Gastroesophageal sphincter (tissue), 4 donors: ENCODE measurements around the gene PHAF1. TPM values are rescaled to one million over a fixed set of nuclear protein-coding genes. Genes with fewer than 3 reads are reported as not detected.

Experiments
- ATAC-seq: fragments of 150-250 bp; one replicate; pipeline ENCODE4 v1.9.1; 2016; ENCODE audit warnings: mild to moderate bottlenecking, moderate library complexity
- H3K27ac ChIP-seq, 4 donors: fragments of 200-600 bp; sonication (generic) in 3 of 4; 1 replicate in 3 of 4; 2 replicates in 1 of 4; pipeline ENCODE4 v1.5.1; 2016 to 2019
- H3K27me3 ChIP-seq: fragments of 200-600 bp; sonication (generic); one replicate; pipeline ENCODE4 v1.5.1; 2019
- H3K36me3 ChIP-seq, 2 donors: fragments of 200-600 bp; sonication (generic); one replicate each; pipeline ENCODE4 v1.5.1; 2019; ENCODE audit warnings: control low read depth in 1 of 2
- H3K4me1 ChIP-seq, 3 donors: fragments of 200-600 bp; sonication (generic); 1 replicate in 2 of 3; 2 replicates in 1 of 3; pipeline ENCODE4 v1.5.1; 2016 to 2019; ENCODE audit warnings: control low read depth in 2 of 3
- H3K4me3 ChIP-seq, 2 donors: fragments of 200-600 bp; sonication (generic); one replicate each; pipeline ENCODE4 v1.5.1; 2019; ENCODE audit warnings: mild to moderate bottlenecking in 1 of 2, moderate library complexity in 1 of 2
- H3K9me3 ChIP-seq, 3 donors: fragments of 200-600 bp; sonication (generic); one replicate each; pipeline ENCODE4 v1.5.1; 2017 to 2019; ENCODE audit warnings: control low read depth in 2 of 3
- EP300 ChIP-seq: sonication (generic); formaldehyde crosslinking; IDR thresholded peaks from one replicate; pipeline ENCODE4 v1.6.1; 2017; ENCODE audit warnings: antibody characterized with exemption, mild to moderate bottlenecking
- POLR2A ChIP-seq, 2 donors: fragments of 450-650 bp; IDR thresholded peaks; one replicate each; pipeline ENCODE4 v1.6.1; 2017; ENCODE audit warnings: antibody characterized with exemption in 2 of 2, mild to moderate bottlenecking in 2 of 2, moderate library complexity in 1 of 2
- POLR2AphosphoS5 ChIP-seq: sonication (generic); formaldehyde crosslinking; IDR thresholded peaks from one replicate; pipeline ENCODE4 v1.6.1; 2017; ENCODE audit warnings: antibody characterized with exemption
- WGBS, 2 donors: methylation state at CpG; one replicate each; pipeline ENCODE4 v1.1.5; 2018; ENCODE audit warnings: low coverage in 1 of 2; 5-methylcytosine and 5-hydroxymethylcytosine counted together
- total RNA-seq, 4 donors: library from RNA; depleted of rRNA; stranded (reverse); fragments of >200 nt; gene quantifications; one replicate each; pipeline ENCODE4 v1.1.0, GENCODE V29; 2016
- TF ChIP-seq, protein P1 (sequence below), 4 experiments: fragments of 200-600 bp in 2 of 4; fragments of 450-650 bp in 2 of 4; sonication (generic) in 1 of 4; IDR thresholded peaks; one replicate each; pipeline ENCODE4 v1.5.1; 2017 to 2019; ENCODE audit warnings: antibody characterized with exemption in 4 of 4, mild to moderate bottlenecking in 2 of 4, moderate library complexity in 2 of 4

PHAF1 gene
- total RNA-seq, 4 donors from 2014 or later: 10.9 to 20.4 (median 13.3) TPM

DNA sequence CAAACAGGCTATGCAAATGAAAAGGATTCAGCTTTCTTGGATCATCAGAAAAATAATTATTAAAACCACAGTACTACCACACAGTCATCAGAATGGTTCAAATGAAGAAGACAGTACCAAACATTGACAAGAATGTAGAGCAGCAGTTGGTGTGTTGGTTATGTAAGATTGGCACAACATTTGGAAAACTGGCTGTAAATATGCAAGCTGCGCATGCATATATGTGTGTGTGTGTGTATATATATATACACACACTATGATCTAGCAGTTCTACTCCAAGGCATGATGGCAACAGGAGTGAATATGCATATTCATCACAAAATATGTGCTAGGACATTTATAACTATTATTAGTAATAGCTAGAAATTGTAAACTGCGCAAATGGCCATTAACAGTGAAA, 34.4 kb upstream of the PHAF1 start:
- TF ChIP-seq POLR2A (IDR thresholded peaks at IDR 0.05) (no peak), EP300 (no peak), POLR2AphosphoS5 (no peak)
- TF ChIP-seq, protein P1, sequence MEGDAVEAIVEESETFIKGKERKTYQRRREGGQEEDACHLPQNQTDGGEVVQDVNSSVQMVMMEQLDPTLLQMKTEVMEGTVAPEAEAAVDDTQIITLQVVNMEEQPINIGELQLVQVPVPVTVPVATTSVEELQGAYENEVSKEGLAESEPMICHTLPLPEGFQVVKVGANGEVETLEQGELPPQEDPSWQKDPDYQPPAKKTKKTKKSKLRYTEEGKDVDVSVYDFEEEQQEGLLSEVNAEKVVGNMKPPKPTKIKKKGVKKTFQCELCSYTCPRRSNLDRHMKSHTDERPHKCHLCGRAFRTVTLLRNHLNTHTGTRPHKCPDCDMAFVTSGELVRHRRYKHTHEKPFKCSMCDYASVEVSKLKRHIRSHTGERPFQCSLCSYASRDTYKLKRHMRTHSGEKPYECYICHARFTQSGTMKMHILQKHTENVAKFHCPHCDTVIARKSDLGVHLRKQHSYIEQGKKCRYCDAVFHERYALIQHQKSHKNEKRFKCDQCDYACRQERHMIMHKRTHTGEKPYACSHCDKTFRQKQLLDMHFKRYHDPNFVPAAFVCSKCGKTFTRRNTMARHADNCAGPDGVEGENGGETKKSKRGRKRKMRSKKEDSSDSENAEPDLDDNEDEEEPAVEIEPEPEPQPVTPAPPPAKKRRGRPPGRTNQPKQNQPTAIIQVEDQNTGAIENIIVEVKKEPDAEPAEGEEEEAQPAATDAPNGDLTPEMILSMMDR (IDR thresholded peaks at IDR 0.05): no peak
- no peaks in the 10 kb centered on the region for H3K4me1 ChIP-seq
- H3K9me3 ChIP-seq: no peaks in the 10 kb centered on the region
- no peak overlapping the region for H3K4me3 ChIP-seq
- no peak overlapping the region for H3K27ac ChIP-seq
- peaks cover 0 to 65% of the 10 kb centered on the region in 2 donors for H3K36me3 ChIP-seq
- ATAC-seq: no peak
- no peaks in the 10 kb centered on the region for H3K27me3 ChIP-seq
- 96 to 100% methylated on average over 2 of the region's 2 CpGs for WGBS, 2 donors

DNA sequence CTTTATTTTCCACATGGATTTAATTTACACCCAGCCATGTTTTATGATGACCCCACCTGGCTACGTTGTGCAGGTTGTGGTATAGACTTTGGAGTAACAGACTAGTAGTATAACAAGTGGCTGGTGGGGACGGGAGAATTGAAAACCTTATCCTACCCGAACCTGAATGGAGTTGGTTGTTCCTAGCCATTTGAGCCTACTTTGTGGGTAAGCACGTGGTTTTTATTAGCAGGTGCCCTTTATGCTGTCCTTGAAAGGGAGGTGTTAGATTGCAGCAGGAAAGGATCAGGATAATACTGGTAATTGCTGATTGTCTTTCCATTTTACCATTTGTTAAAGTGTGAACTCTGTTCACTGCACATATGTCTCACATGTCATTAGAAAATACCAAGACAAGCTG, 31.9 kb upstream of the PHAF1 start:
- Histone ChIP-seq H3K27ac (no peak overlapping the region), H3K36me3 (peaks cover 0 to 58% of the 10 kb centered on the region in 2 donors), H3K27me3 (no peaks in the 10 kb centered on the region), H3K4me1 (no peaks in the 10 kb centered on the region), H3K4me3 (no peak overlapping the region), H3K9me3 (no peaks in the 10 kb centered on the region)
- no peak for ATAC-seq
- no peak for TF ChIP-seq POLR2A (IDR thresholded peaks at IDR 0.05)
- TF ChIP-seq POLR2AphosphoS5: no peak
- TF ChIP-seq, protein P1 (IDR thresholded peaks at IDR 0.05): no peak
- TF ChIP-seq EP300: no peak
- 88 to 93% methylated on average over 4 of the region's 4 CpGs for WGBS, 2 donors

DNA sequence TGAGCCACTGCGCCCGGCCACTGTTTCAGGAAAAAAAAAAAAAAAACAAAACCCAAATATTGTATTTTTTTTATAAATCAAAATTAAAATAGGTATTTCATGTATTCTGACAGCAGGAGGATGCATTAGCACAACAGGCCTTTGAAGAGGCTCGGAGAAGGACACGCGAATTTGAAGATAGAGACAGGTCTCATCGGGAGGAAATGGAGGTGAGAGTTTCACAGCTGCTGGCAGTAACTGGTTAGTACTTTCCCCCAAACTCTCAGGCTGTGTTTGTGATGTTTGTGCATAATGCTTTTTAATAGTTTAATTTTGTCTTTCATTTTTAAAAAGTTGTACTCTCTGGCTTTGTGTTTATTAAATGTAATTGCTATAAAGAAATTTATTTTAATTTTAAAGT, 27.6 kb upstream of the PHAF1 start:
- H3K4me1 ChIP-seq: peaks cover 0 to 10% (median 0%) of the 10 kb centered on the region in 3 donors
- H3K4me3 ChIP-seq: no peak overlapping the region
- no peak for TF ChIP-seq EP300
- no peak for TF ChIP-seq POLR2AphosphoS5
- TF ChIP-seq, protein P1 (IDR thresholded peaks at IDR 0.05): no peak
- no peak for TF ChIP-seq POLR2A (IDR thresholded peaks at IDR 0.05)
- no peak for ATAC-seq
- no peaks in the 10 kb centered on the region for H3K27me3 ChIP-seq
- peaks cover 0 to 46% of the 10 kb centered on the region in 2 donors for H3K36me3 ChIP-seq
- no peak overlapping the region for H3K27ac ChIP-seq
- H3K9me3 ChIP-seq: no peaks in the 10 kb centered on the region
- WGBS, 2 donors: 76 to 87% methylated on average over 3 to 6 of the region's 6 CpGs

DNA sequence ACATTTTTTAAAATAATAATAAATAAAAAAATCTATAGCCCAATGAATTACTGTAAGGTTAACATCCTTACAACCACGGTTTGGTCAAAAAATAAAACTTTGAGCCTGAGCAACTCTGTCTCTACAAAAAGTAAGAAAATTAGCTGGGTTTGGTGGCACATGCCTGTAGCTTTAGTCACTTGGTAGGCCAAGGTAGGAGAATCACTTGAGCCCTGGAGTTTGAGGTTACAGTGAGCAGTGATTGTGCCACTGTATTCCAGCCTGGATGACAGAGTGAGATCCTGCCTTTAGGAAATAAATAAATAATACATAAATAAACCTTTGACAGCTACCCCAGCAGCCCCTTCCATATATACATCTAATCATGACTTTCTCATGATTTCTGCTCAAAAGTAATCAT, 26.9 kb upstream of the PHAF1 start:
- no peak overlapping the region for H3K27ac ChIP-seq
- H3K4me1 ChIP-seq: peaks cover 0 to 13% (median 0%) of the 10 kb centered on the region in 3 donors
- H3K4me3 ChIP-seq: no peak overlapping the region
- no peak for ATAC-seq
- 67 to 77% methylated on average over 1 of the region's 1 CpG for WGBS, 2 donors
- H3K9me3 ChIP-seq: no peaks in the 10 kb centered on the region
- H3K36me3 ChIP-seq: peaks cover 0 to 39% of the 10 kb centered on the region in 2 donors
- no peaks in the 10 kb centered on the region for H3K27me3 ChIP-seq
- TF ChIP-seq POLR2A (IDR thresholded peaks at IDR 0.05) (no peak), EP300 (no peak), POLR2AphosphoS5 (no peak)
- TF ChIP-seq, protein P1 (IDR thresholded peaks at IDR 0.05): no peak

DNA sequence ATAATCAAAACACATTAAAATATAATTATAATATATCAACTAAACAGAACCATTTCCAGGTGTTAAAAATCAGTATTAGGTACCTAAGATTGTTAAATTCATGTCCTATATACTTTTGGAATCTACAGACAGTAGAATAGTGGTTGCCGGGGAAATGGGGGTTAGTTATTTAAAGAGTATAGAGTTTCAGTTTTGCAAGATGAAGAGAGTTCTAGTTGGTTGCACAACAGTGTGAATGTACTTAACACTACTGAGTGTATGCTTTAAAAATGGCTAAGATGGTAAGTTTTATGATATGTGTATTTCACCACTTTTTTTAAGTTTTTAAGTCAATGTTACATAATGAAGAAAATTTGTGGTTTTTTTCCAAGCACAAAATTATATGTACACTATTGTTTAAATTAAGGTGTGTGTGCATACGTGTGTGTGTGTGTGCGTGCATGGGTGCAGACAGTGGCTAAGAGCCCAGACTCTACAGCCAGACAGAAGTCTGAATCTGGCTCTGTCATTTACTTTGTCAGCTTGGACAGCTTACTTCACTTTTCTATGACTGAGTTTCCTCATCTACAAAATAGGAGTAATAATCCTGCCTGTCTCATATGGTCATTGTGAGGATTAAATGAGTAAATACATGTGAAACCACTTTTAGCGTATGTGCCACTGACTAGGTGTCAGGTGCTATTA, 25.3 kb upstream of the PHAF1 start:
- H3K4me1 ChIP-seq: peaks cover 0 to 13% (median 0%) of the 10 kb centered on the region in 3 donors

More for the DNA sequence above, 25.3 kb upstream of the PHAF1 start:
- Histone ChIP-seq H3K36me3 (peaks cover 0 to 31% of the 10 kb centered on the region in 2 donors), H3K27ac (no peak overlapping the region), H3K4me3 (no peak overlapping the region), H3K27me3 (no peaks in the 10 kb centered on the region), H3K9me3 (no peaks in the 10 kb centered on the region)
- no peak for ATAC-seq
- no peak for TF ChIP-seq EP300
- no peak for TF ChIP-seq POLR2A (IDR thresholded peaks at IDR 0.05)
- no peak for TF ChIP-seq POLR2AphosphoS5
- TF ChIP-seq, protein P1 (IDR thresholded peaks at IDR 0.05): no peak
- 83 to 93% methylated on average over 3 to 4 of the region's 4 CpGs for WGBS, 2 donors
